HCT116 (cell line): ENCODE data around the gene DNHD1. TPM values are rescaled to one million over a fixed set of nuclear protein-coding genes. Genes with fewer than 3 reads are reported as not detected.

Experiments
- ATAC-seq: fragments of 200-7000 bp; cut with Tn5 transposase; 2 replicates; pipeline ENCODE4 v1.9.1; 2020; ENCODE audit warnings: mild to moderate bottlenecking, moderate library complexity
- BruUV-seq: library from RNA; stranded (reverse); fragments of 400-500 nt; replicated peaks from 2 replicates; lab custom pipeline; 2021; lab: Mats Ljungman, UMichigan
- CTCF ChIA-PET: fragments of 300-600 bp; sonication (Branson Sonifier 250); formaldehyde crosslinking; loops from one replicate; lab custom pipeline; 2021; ENCODE audit warnings: antibody characterized with exemption; lab: Charles Lee
- POLR2A ChIA-PET: fragments of 300-600, 350-600 bp; sonication (Branson Sonifier 250); formaldehyde crosslinking; loops from one replicate; lab custom pipeline; 2021; ENCODE audit warnings: antibody characterized with exemption; lab: Charles Lee
- RAD21 ChIA-PET, 2 experiments: fragments of 300-600 bp; sonication (Branson Sonifier 250); formaldehyde crosslinking; loops; one replicate each; lab custom pipeline; 2023; ENCODE audit warnings: low total read pairs in 2 of 2; ENCODE audit not compliant: uncharacterized antibody in 2 of 2, unreplicated experiment in 2 of 2, low non-redundant PET in 1 of 2; lab: Charles Lee
- DNase-seq: peaks from one replicate; pipeline ENCODE4 v3.0.0-alpha.2; 2010; ENCODE audit warnings: low read depth, low spot score
- H2AFZ ChIP-seq: fragments of 200-600 bp; shearing (Covaris generic), sonication (generic); 2 replicates; pipeline ENCODE4 v1.6.1; 2017; ENCODE audit warnings: low read depth, mixed run types, mixed read lengths, antibody characterized with exemption, low read length; ENCODE audit not compliant: poor library complexity, severe bottlenecking
- H3K27ac ChIP-seq: 2 replicates; pipeline ENCODE4 v1.5.1; 2012; ENCODE audit warnings: low read depth, low read length
- H3K27me3 ChIP-seq: fragments of 200-600 bp; sonication (generic); 2 replicates; pipeline ENCODE4 v1.6.1; 2016; ENCODE audit warnings: mixed run types, low read length, mixed read lengths; ENCODE audit not compliant: insufficient read depth
- H3K36me3 ChIP-seq, 2 experiments: fragments of 200-500 bp in 1 of 2; fragments of 200-600 bp in 1 of 2; sonication (Bioruptor generic) in 1 of 2; sonication (generic) in 1 of 2; 2 replicates each; pipeline versions ENCODE4 v1.5.1 to v1.6.1; 2014 to 2016; ENCODE audit warnings: low read length in 2 of 2, inconsistent platforms in 1 of 2, mixed read lengths in 1 of 2, mixed run types in 1 of 2; ENCODE audit not compliant: insufficient read depth in 2 of 2, control insufficient read depth in 1 of 2
- H3K4me1 ChIP-seq, 2 experiments: fragments of 200-600 bp in 1 of 2; sonication (generic) in 1 of 2; 2 replicates each; pipeline versions ENCODE4 v1.5.1 to v1.6.1; 2012 to 2017; ENCODE audit warnings: low read length in 2 of 2, inconsistent platforms in 1 of 2, mild to moderate bottlenecking in 1 of 2, mixed read lengths in 1 of 2, mixed run types in 1 of 2, moderate library complexity in 1 of 2; ENCODE audit not compliant: insufficient read depth in 2 of 2, control insufficient read depth in 1 of 2
- H3K4me2 ChIP-seq: fragments of 200-600 bp; sonication (generic); 2 replicates; pipeline ENCODE4 v1.6.1; 2017; ENCODE audit warnings: mixed run types, low read length, mixed read lengths
- H3K4me3 ChIP-seq, 2 experiments: fragments of 200-600 bp in 1 of 2; sonication (generic) in 1 of 2; replicated peaks in 1 of 2; 2 replicates each; pipeline ENCODE4 v1.5.1; 2011 to 2016; ENCODE audit warnings: low read length in 2 of 2, control low read depth in 1 of 2, low read depth in 1 of 2, mild to moderate bottlenecking in 1 of 2, mixed read lengths in 1 of 2, mixed run types in 1 of 2
- H3K79me2 ChIP-seq: fragments of 200-600 bp; sonication (generic); 2 replicates; pipeline ENCODE4 v1.6.1; 2017; ENCODE audit warnings: mild to moderate bottlenecking, mixed run types, low read length, moderate library complexity, mixed read lengths; ENCODE audit not compliant: insufficient read depth
- H3K9ac ChIP-seq: fragments of 200-600 bp; sonication (generic); 2 replicates; pipeline ENCODE4 v1.6.1; 2016; ENCODE audit warnings: low read length, mixed read lengths
- H3K9me2 ChIP-seq: fragments of 200-600 bp; sonication (generic), shearing (Covaris generic); 2 replicates; pipeline ENCODE4 v1.6.1; 2017; ENCODE audit warnings: mixed run types, mild to moderate bottlenecking, moderate library complexity; ENCODE audit not compliant: insufficient read depth
- H3K9me3 ChIP-seq, 2 experiments: fragments of 200-500 bp in 1 of 2; fragments of 200-600 bp in 1 of 2; sonication (Bioruptor generic) in 1 of 2; sonication (generic) in 1 of 2; 2 replicates each; pipeline ENCODE4 v1.6.1; 2014 to 2017; ENCODE audit warnings: low read length in 2 of 2, mixed read lengths in 2 of 2, inconsistent platforms in 1 of 2, low read depth in 1 of 2, mild to moderate bottlenecking in 1 of 2, mixed run types in 1 of 2, moderate library complexity in 1 of 2; ENCODE audit not compliant: control insufficient read depth in 1 of 2, insufficient read depth in 1 of 2
- H4K20me1 ChIP-seq: fragments of 200-600 bp; sonication (generic), shearing (Covaris generic); 2 replicates; pipeline ENCODE4 v1.6.1; 2017; ENCODE audit warnings: mixed run types, mild to moderate bottlenecking, moderate library complexity; ENCODE audit not compliant: insufficient read depth
- CBX3 ChIP-seq: IDR thresholded peaks from 2 replicates; pipeline ENCODE4 v1.6.1; 2012; ENCODE audit warnings: low read depth
- ELF1 ChIP-seq: IDR thresholded peaks from 2 replicates; pipeline ENCODE4 v1.6.1; 2012; ENCODE audit warnings: low read depth, borderline replicate concordance
- EZH2phosphoT487 ChIP-seq: fragments of 200-600 bp; IDR thresholded peaks from 2 replicates; pipeline ENCODE4 v1.6.1; 2018; ENCODE audit warnings: antibody characterized with exemption, borderline replicate concordance
- FOSL1 ChIP-seq: IDR thresholded peaks from 2 replicates; pipeline ENCODE4 v1.6.1; 2012; ENCODE audit warnings: low read depth
- POLR2AphosphoS5 ChIP-seq: IDR thresholded peaks from 2 replicates; pipeline ENCODE4 v1.6.1; 2011; ENCODE audit warnings: mild to moderate bottlenecking, low read depth, low read length, moderate library complexity
- RAD21 ChIP-seq: IDR thresholded peaks from 2 replicates; pipeline ENCODE4 v1.6.1; 2012; ENCODE audit warnings: low read depth, mild to moderate bottlenecking
- SRF ChIP-seq: IDR thresholded peaks from 2 replicates; pipeline ENCODE4 v1.6.1; 2012; ENCODE audit warnings: low read depth
- TCF7L2 ChIP-seq: IDR thresholded peaks from 2 replicates; pipeline ENCODE4 v1.7.0; 2011; ENCODE audit warnings: borderline replicate concordance, inconsistent platforms; ENCODE audit not compliant: insufficient read depth, insufficient read length; ENCODE audit errors: extremely low read depth
- YY1 ChIP-seq: IDR thresholded peaks from 2 replicates; pipeline ENCODE4 v1.6.1; 2011; ENCODE audit warnings: low read length, low read depth, moderate library complexity, mild to moderate bottlenecking; ENCODE audit not compliant: insufficient replicate concordance; ENCODE audit errors: extremely low read depth
- ZNF274 ChIP-seq: fragments of 200-500 bp; sonication (Bioruptor generic); IDR thresholded peaks from 2 replicates; pipeline ENCODE4 v1.6.1; 2014; ENCODE audit warnings: mild to moderate bottlenecking, low read depth, low read length, inconsistent platforms
- intact Hi-C: fragments of 100-400 bp; cut with micrococcal nuclease; formaldehyde crosslinking; loops from 2 replicates; pipeline ENCODE4 v1.10.0; 2022
- total RNA-seq: library from RNA; stranded (reverse); gene quantifications from one replicate; pipeline ENCODE4 v1.2.1, GENCODE V29; 2021; ENCODE audit not compliant: unreplicated experiment
- TF ChIP-seq, protein P1 (sequence below): IDR thresholded peaks from 2 replicates; pipeline ENCODE4 v1.6.1; 2012; ENCODE audit warnings: low read depth
- TF ChIP-seq, protein P2 (sequence below): IDR thresholded peaks from 2 replicates; pipeline ENCODE4 v1.6.1; 2011; ENCODE audit warnings: mild to moderate bottlenecking, low read length, moderate library complexity; ENCODE audit not compliant: insufficient replicate concordance; ENCODE audit errors: extremely low read depth
- TF ChIP-seq, protein P3 (sequence below): IDR thresholded peaks from 2 replicates; pipeline ENCODE4 v1.6.1; 2012

Gene DNHD1
- total RNA-seq, 1 experiment from 2014 or later: 8.0 TPM

DNA sequence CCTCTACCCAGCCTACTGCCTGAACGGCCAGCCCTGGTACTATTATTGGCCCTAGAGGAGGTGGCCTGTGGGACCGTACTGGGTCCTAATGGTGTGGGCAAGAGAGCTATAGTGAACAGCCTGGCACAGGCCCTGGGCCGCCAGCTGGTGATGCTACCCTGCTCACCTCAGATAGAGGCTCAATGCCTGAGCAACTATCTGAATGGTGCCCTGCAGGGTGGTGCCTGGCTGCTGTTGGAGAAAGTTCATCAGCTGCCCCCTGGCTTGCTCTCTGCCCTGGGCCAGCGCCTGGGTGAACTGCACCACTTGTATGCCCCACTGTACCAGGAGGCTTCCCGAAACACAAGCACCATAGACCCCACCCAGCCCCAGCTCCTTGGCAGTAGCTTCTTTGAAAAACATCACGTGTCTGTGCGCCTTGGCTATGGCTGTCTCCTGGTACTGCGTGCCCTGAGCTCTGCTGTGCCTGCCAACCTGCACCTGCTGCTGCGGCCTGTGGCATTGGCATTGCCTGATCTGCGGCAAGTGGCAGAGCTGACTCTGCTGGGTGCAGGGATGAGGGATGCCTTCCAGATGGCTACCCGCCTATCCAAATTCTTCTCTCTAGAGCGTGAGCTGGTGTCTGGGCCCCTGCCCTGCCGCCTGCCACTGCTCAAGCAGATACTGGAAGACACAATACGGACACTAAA, 49.0 kb downstream of the DNHD1 start (continued):
- TF ChIP-seq ELF1: no peak
- TF ChIP-seq EZH2phosphoT487: no peak

DNA sequence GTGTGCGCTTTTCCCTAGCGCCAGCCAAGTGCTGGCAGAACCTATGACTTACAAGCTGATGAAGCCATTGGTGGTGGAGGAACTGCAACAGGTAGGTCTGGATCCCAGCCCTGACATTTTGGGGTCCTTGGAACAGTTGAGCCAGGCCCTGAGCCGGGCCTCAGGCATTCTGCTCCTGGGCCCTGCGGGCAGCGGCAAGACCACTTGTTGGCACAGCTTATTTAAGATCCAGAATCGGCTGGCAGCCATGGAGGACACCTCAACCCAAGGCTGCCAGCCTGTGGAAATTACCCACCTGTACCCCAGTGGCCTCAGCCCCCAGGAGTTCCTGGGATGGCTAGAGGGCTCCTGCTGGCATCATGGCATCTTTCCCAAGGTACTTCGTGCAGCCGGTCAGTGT, 49.7 kb downstream of the DNHD1 start:
- no peaks in the 10 kb centered on the region for H3K4me1 ChIP-seq
- ATAC-seq: no peak
- RAD21 ChIA-PET: no interaction called here

DNA sequence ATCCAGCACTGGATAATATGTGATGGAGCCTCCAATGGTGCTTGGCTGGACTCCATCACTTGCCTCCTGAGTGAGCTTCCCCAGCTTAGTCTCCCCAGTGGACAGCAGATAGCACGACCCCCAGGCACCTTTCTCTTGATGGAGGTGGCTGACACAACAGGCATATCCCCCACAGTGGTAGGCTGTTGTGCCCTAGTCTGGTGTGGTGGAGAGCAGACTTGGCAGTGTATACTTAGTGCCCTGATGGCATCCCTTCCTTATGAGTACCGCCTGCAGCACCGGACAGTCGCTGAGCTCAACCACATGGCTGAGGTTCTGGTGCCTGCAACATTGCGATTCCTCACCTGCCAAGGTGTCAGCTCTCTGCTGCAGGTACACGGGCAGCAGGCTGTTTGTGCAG, 50.1 kb downstream of the DNHD1 start:
- Histone ChIP-seq H3K27me3 (no peaks in the 10 kb centered on the region), H3K36me3 (no peaks in the 10 kb centered on the region), H3K4me2 (no peak overlapping the region), H3K79me2 (no peaks in the 10 kb centered on the region), H3K9me3 (no peaks in the 10 kb centered on the region), H3K27ac (no peak overlapping the region), H2AFZ (no peak overlapping the region), H3K9me2 (no peaks in the 10 kb centered on the region), H4K20me1 (no peaks in the 10 kb centered on the region), H3K4me1 (no peaks in the 10 kb centered on the region), H3K9ac (no peak overlapping the region), H3K4me3 (no peak overlapping the region)
- intact Hi-C loops: no loop called here
- RAD21 ChIA-PET: no interaction called here
- no TSS peak for BruUV-seq
- CTCF ChIA-PET: interaction anchor here (1.9 kb wide), 1 partner anchor 16 kb away, joined by 5 read pairs; no protein-coding TSS in a partner anchor
- ATAC-seq (no peak; the same call in 1 of the 2 replicates), DNase-seq (no peak)
- POLR2A ChIA-PET: no interaction called here
- TF ChIP-seq TCF7L2 (no peak), ZNF274 (no peak), FOSL1 (no peak), CBX3 (no peak), SRF (no peak)
- TF ChIP-seq, protein P1, sequence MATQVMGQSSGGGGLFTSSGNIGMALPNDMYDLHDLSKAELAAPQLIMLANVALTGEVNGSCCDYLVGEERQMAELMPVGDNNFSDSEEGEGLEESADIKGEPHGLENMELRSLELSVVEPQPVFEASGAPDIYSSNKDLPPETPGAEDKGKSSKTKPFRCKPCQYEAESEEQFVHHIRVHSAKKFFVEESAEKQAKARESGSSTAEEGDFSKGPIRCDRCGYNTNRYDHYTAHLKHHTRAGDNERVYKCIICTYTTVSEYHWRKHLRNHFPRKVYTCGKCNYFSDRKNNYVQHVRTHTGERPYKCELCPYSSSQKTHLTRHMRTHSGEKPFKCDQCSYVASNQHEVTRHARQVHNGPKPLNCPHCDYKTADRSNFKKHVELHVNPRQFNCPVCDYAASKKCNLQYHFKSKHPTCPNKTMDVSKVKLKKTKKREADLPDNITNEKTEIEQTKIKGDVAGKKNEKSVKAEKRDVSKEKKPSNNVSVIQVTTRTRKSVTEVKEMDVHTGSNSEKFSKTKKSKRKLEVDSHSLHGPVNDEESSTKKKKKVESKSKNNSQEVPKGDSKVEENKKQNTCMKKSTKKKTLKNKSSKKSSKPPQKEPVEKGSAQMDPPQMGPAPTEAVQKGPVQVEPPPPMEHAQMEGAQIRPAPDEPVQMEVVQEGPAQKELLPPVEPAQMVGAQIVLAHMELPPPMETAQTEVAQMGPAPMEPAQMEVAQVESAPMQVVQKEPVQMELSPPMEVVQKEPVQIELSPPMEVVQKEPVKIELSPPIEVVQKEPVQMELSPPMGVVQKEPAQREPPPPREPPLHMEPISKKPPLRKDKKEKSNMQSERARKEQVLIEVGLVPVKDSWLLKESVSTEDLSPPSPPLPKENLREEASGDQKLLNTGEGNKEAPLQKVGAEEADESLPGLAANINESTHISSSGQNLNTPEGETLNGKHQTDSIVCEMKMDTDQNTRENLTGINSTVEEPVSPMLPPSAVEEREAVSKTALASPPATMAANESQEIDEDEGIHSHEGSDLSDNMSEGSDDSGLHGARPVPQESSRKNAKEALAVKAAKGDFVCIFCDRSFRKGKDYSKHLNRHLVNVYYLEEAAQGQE: no peak
- TF ChIP-seq, protein P2, sequence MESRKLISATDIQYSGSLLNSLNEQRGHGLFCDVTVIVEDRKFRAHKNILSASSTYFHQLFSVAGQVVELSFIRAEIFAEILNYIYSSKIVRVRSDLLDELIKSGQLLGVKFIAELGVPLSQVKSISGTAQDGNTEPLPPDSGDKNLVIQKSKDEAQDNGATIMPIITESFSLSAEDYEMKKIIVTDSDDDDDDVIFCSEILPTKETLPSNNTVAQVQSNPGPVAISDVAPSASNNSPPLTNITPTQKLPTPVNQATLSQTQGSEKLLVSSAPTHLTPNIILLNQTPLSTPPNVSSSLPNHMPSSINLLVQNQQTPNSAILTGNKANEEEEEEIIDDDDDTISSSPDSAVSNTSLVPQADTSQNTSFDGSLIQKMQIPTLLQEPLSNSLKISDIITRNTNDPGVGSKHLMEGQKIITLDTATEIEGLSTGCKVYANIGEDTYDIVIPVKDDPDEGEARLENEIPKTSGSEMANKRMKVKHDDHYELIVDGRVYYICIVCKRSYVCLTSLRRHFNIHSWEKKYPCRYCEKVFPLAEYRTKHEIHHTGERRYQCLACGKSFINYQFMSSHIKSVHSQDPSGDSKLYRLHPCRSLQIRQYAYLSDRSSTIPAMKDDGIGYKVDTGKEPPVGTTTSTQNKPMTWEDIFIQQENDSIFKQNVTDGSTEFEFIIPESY: no peak
- TF ChIP-seq, protein P3, sequence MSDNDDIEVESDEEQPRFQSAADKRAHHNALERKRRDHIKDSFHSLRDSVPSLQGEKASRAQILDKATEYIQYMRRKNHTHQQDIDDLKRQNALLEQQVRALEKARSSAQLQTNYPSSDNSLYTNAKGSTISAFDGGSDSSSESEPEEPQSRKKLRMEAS: no peak

More for the DNA sequence above, 49.7 kb downstream of the DNHD1 start:
- Histone ChIP-seq H3K9me3 (no peaks in the 10 kb centered on the region), H3K79me2 (no peaks in the 10 kb centered on the region), H3K4me3 (no peak overlapping the region), H3K4me2 (no peak overlapping the region), H4K20me1 (no peaks in the 10 kb centered on the region), H3K27ac (no peak overlapping the region), H2AFZ (no peak overlapping the region), H3K36me3 (no peaks in the 10 kb centered on the region), H3K9ac (no peak overlapping the region), H3K27me3 (no peaks in the 10 kb centered on the region), H3K9me2 (no peaks in the 10 kb centered on the region)
- ChIA-PET CTCF (no interaction called here), POLR2A (no interaction called here)
- DNase-seq: no peak
- BruUV-seq: no TSS peak
- no peak for TF ChIP-seq POLR2AphosphoS5
- TF ChIP-seq EZH2phosphoT487: no peak
- no peak for TF ChIP-seq ZNF274
- TF ChIP-seq YY1: no peak
- no peak for TF ChIP-seq RAD21
- intact Hi-C loops: no loop called here
